Stimulated activated CD8-positive, alpha-beta memory T cell treated with anti-CD3 and anti-CD28 coated beads, Interleukin-15, amount 100 ng/mL, for 4 hours (primary cell): Measurements from ENCODE around the gene CUL4A.
"Not testable (repeated sequence)": the region's sequence is repeated elsewhere in the genome, so short reads cannot be mapped to it uniquely, and the experiment has no call there.

Experiments
- DNase-seq, 2 donors: peaks; one replicate each; pipeline ENCODE4 v3.0.0-alpha.2; 2020; ENCODE audit warnings: low read depth in 2 of 2

CUL4A gene

DNA sequence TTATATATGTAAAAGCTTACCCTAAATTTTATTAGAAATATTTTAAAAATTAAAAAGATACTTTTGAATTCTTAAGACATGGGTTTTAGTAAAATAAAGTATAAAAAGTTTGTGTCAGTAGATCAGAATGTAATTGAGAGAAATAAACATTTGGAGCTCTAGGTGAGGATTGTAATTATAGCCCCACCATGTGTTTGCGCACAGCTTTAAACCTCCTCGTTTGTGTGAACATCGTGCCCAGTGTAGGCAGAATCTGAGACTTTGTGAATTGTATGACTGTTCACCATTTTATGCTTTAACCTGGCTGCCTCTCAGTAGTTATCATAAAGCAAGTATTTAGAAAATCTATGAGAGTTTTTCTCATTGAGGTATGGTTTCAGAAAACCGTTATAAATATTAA, 29.1 kb downstream of the CUL4A start:
- DNase-seq, result no peak

DNA sequence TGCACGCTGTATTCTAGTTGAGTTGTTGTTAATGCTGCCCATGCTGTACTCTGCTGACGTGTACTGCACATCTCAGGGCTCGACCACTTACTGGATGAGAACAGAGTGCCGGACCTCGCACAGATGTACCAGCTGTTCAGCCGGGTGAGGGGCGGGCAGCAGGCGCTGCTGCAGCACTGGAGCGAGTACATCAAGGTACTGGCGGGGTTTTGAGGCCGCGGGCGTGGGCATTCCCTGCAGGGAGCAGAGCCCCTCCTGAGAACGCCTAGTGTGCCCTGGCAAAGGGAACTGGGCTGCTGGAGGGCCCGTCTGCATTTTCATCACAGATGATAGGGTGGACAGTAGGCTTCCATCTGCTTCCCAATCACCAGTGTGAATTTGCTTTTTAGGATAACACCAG, 29.9 kb downstream of the CUL4A start:
- no peak for DNase-seq

DNA sequence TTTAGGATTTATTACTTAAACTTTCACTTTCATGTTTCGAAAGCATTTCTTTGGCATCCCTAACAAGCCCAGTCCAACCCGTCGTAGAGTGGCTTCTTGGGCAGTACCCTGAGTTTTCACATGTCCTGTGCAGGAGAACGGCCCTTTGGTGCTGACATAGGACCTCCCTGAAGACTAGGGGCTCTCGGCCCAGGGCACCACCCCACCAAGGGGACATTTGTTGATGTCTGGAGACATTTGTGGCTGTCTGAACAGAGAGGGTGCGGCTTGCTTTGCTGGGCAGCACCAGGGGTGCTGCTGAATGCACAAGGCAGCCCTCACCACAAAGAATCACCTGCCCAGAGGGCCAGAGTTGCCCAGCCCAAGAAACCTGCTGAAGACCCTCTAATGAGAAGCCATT, 30.6 kb downstream of the CUL4A start:
- no peak for DNase-seq

DNA sequence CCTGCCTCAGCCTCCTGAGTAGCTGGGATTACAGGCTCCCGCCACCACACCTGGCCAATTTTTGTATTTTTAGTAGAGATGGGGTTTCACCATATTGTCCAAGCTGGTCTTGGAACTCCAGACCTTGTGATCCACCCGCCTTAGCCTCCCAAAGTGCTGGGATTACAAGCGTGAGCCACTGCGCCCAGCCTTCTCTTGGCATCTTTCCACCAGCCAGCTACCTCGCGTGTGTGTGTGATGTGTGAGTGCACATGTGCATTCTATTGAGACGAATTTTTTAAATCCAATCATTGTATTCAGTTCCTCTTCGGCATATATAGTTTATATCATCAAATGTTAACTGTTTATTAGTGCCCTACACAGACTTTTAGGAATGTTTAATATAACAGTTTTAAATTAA, 32.2 kb downstream of the CUL4A start:
- not testable (repeated sequence) for DNase-seq

DNA sequence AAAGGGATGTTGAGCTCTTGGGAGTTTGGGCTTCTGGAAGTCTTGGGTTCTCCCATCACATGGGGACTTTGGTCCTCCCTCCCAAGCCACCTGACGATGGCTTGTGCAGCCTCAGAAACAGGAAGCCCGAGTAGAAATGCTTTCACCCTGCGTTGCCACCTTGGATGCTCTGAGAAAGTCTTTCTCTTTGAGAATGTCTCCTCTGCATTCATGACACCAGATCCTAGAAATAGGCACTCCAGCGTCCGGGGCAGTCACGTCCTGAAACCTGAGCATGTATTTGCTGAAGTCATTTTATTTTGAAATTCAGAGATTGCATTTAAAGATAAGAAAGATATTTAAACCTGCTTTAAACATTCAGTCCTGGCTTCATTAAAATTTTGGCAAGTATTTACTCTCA, 34.4 kb downstream of the CUL4A start:
- no peak for DNase-seq

DNA sequence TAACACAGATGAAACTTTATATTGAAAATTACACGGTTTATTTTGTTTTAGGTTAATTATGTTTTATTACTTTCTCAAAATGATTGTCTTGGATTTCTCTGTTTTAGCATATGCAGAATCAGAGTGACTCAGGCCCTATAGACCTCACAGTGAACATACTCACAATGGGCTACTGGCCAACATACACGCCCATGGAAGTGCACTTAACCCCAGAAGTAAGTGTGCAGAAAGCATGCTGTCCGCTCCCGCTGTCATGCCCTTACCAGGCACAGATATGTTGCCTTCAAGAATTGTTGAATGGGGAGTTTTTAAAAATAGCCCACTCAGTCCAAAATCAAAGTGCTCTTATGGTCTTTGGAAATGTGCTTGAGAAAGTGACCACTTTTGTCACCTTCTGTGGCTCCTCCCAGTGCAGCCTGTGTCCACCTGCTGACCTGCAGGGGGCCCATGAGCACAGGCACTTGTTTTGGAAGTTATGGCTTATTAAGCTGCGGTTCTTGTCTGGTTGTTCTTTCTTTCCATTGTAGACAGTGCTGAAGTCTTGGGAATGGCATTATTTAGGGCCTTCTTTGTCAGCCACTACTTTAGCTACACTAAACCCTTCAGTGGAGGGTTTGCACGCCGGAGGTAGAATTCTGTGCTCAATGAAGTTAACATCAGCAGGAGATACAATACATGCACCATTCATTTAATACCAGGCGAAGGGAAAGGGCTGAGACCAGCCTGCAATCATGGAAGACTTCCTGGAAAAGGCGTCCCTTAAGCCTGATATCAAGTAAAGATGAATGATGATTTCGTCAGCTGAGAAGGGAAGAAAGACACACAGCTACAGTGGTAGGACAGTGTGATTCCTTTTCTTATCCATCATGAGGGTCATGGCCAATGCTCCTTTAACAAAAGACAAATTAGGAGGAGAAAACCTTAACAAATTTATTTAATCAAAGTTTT, 36.7 kb downstream of the CUL4A start:
- DNase-seq, result no peak

DNA sequence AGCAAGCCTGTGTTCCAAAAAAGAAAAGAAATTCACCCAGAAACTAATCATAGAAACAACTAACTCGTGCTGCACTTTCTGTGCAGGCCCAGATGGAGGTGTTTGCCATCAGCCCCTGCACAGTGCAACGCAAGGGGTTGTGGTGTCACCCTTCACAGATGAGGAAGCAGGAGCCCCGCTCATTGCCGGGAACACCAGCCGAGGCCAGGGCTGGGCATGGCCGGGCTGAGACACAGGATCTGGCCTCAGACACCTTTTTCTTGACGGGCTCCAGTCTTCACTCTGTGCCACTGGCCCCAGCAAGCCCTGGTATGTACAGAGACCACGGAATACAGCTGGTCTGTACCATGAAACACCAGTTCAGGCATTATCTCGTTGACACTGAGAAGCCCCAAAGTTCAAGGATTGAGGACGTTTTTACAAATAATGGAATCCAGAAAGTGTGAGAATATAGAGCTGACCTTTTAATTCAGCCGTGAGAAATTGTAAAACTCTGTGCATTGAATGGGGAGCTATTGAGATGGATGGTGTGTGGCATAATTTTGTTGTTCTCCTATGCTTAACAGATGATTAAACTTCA, 43.2 kb downstream of the CUL4A start:
- DNase-seq, result no peak

DNA sequence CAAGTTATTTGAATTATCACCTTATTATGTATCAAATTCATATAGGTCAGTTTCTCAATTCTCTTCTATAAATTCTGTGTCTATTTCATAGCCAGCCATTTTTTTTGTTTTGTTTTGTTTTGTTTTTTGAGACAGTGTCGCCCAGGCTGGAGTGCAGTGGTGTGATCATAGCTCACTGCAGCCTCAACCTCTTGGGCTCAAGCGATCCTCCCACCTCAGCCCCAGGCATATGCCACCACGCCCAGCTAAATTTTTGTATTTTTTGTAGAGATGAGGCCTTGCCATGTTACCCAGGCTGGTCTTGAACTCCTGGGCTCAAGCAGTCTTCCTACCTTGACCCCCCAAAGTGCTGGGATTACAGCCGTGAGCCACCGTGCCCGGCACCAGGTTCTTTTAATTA, 48.5 kb downstream of the CUL4A start:
- not testable (repeated sequence) for DNase-seq

DNA sequence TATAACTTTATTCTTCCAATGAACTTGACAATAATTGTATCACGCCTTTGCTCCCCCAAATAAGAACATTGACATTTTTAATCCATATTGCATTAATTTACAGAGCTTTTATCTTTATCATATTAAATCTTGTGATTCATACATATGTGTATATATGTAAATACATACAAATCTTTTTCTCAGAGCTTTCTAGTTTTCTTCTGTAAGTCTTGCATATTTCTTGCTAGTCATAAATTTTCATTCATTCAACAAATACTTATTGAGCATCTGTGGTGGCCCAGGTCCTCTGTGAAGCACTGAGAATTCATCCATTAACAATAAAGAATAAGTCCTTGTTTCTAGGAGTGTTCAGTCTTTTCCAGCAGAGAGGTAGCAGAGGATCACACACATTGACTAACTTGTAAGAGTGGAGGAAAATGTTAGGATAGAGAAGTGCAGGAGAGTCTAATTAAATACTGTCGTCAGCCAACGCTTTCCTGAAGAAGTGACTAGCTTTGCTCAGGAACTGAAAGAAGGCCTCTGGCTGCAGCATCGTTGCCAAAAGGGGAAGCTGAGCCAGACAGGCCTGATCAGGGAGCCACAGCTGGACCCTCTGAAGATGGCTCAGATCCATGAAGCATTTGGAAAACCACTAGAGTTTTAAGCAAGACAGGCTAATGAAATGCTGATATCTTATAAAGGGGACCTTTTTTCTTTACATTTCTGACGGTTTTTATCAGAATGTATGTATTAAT, 49.1 kb downstream of the CUL4A start:
- no peak for DNase-seq

DNA sequence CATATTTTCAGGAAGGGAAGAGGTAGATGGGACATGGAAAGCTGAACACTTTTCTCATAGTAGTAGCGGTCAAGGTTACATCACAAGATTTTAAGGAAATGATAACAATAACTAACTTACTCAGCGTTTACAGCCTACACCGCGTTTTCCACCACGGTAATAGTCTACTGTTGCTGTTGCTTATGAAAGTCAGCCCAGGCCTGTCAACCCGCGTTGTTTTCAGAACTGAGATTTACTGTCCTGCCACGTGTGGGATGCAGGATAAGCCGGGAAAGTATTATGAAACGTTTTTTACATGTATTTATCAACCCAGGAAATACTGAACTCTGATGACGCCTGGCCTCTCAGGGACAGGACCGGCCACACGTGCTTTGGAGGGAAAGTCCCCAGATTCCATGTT, 51.6 kb downstream of the CUL4A start:
- no peak for DNase-seq

DNA sequence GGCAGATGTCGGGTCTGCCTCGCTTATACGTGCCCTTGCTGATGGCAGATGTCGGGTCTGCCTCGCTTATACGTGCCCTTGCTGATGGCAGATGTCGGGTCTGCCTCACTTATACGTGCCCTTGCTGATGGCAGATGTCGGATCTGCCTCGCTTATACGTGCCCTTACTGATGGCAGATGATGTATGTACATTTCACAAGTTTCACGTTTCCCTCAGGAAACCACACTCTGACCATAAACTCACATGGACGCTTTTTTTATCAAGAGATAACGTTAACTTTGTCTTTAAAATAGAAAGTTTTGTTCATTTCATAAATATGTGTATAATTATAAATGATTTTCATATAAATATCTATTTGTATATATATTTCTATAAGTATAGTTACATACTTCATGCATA, 53.6 kb downstream of the CUL4A start:
- not testable (repeated sequence) for DNase-seq

DNA sequence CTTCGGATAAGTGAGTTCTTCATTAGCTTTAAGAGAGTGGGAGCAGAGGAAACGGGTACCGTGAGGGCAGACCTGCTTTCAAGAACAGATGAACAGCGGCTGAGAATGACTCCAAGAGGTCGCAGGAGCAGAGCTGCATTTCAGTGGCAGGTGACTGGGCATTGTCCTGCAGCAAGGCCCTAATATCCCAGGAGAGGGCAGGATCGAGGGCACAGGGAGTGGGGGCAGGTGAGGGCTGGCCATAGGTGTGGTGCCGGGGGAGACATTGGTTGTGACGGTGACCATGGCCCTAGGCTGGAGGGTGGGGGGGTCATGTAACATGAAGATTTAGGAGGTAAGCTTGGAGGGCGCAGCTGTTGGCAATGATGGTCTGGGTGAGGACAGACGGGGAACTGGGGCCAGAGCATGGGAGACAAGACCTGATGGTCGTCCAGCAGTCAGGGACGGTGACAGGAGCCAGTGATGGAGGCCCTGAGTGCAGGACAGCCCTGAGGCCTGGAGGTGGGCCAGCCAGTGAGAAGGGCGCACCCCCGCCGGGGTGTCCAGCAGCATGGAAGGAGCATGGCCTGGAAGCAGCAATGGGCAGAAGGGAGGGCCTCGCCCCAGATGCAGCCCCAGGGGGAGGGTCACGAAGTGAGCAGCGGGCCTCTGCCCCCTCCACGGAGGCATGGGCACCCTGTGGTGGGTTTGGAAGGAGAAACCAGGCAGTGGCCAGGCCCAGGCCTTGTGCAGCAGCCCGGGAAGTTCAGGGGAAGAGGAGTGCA, 58.4 kb downstream of the CUL4A start:
- DNase-seq, result no peak

DNA sequence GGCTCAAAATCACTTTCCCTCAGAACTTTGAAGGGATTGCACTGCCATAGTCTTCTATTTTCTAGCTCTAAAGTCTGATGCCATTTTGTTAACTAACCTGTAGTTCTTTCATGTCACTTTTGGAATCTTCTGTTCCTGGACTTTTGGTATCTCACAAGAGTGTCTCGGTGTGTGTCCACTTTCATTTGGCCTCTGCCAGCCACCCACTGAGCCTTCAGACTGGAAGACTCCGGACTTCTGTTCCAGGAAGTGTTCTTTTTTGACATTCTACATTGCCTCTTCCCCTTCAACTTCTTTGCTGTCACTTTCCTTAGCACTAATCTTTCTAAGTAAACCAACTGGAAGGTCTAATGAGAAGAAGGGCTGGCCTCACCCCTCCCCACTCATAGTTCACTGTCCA, 62.6 kb downstream of the CUL4A start:
- no peak for DNase-seq

DNA sequence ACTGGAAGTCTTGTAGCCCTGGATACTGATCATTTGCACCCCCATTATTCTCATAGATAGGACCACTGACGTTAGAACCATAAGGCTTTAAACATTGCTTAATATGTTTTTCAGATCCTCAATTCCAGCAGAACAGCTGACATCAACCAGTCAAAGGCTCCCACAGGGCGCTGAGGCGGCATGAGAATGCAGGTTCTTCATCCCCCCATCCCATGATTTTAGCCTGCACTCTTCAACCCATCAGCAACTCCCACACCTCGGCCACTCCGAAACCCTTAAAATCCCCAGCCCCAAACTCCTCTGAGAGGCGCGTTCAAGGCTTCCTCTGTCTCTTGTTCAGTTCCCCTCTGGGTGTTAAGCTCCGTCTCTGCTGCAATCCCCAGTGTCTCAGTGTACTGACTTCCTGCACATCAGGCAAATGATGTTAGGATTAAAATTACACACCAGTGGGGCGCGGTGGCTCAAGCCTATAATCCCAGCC, 63.3 kb downstream of the CUL4A start:
- DNase-seq, result no peak

DNA sequence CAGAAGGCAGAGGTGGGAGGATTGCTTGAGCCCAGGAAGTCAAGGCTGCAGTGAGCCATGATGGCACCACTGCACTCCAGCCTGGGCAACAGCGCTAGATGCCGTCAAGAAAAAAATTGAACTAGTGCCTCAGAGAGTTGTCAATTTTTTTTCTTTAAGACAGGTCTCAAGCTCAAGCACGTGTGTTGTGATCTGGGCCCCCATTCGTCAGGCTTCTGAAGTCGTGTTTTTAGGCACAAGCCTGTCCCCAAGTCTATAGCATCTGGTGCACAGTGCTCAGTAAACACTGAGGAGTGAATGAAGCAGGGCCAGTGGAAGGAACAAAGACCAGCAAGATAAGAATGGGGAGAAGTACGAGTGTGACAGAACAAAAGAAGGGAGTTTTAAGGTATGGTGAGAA, 63.9 kb downstream of the CUL4A start:
- no peak for DNase-seq

DNA sequence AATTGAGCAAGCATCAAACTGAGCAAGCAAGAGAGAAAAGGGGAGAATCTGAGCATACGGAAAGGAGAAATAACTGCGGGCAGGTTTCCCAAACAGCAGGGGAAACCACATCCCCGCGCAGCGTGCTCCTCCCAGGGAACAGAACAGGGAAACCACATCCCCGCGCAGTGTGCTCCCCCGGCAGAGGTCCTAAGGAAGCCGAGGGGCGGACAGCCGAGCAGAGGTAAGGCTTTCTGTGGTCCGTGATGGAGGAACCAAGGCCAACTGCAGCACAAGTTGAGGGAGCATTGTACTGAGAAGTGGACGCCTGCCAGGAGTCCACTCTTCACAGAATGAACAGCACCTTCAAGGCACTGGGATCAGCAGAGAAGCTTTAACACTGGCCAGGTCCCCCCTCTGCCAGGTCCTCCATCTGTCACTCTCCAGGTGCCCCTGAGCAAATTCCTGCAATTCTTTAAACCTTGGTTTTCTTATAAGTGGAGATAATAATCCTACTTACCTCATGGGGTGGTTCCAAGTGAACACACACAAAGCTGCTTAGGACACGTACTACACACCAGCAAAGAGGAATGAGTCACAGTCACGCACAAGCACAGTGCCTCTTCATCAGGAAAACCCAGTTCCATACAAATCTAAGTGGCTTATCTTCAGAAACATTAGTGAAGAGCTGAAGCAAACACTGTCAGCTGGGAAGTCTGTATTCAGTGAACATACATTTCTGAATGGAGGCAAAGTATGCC, 64.6 kb downstream of the CUL4A start:
- no peak for DNase-seq

DNA sequence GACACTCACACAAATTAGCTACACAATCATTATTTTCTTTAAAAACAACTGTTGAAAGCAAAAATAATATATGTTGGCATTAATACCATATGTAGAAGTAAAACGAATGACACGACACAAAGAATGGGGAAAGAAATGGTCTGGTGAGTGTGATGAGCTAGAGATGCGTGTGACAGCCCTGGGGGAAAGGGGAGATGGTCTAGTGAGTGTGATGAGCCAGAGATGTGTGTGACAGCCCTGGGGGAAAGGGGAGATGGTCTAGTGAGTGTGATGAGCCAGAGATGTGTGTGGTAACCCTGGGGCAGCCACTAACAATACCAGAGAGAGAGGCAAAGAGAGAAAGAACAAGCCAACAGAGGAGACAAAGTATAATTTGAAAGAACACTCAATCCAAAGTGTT, 65.3 kb downstream of the CUL4A start:
- DNase-seq, result no peak

DNA sequence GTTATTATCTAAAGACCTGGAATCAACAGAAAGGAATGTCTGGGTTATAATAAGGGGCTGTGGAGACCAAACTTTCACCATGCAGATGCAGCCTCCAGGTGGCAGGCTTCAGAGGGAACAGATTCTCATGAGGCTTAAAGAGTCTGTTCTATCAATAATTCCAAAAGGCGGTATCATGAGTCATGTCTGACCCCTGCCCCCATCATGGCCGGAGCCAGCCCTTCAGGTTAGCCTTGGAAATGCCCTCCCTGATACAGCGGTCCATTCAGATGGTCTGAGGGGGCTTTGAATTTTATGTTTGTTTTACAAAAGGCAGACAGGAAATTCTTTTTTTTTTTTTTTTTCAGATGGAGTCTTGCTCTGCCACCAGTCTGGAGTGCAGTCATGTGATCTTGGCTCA, 66.0 kb downstream of the CUL4A start:
- DNase-seq, result no peak

DNA sequence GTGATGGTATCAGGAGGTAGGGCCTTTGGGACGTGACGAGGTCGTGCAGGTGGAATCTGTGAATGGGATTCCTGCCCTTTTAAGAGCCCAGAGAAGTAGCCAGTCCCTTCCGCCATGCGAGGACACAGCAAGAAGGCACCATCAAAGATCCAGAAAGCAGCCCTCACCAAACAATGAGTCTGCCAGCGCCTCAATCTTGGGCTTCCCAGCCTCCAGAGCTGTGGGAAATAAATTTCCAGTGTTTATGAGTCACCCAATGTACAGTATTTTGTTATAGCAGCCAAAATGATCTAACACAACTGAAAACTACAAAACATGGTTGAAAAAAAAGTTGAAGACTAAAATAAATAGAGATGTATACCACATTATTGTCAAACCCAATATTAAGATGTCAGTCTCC, 70.7 kb downstream of the CUL4A start:
- no peak for DNase-seq

DNA sequence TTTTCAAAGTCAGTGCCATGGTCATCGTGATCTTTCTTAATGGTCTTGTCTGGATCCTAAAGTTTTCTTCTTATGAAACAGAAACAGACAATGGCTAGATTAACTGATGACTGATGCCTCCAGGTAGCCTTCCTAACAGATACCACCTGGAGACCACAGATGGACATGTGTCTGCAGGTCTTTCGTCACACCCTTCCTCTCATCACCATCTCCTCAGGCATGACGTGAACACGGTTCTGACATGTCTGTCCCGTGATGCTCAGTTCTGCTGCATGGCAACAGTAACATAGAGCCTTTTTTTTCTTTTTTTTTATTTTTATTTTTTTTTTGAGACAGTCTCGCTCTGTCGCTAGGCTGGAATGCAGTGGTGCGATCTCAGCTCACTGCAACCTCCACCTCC, 74.5 kb downstream of the CUL4A start:
- DNase-seq, result no peak

DNA sequence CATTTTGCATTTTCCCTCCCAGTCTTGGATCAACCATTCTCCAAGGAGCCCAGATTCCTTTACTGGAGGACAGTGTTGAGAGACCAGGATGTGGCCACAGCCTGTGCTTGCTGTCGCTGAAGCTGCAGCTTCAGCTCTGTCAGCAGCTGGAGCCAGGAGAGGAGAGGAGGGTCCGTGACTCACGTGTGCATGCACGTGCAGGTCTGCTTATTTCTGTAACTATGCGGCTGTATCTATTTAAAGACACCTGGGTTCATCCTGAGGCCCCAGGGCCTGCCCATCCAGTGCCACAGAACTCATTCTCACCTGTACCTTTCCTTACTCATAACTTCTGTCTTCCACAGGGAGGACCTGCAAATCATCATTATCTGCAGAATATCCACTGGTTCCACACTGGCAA, 79.5 kb downstream of the CUL4A start:
- no peak for DNase-seq
